Glomerular visceral epithelial cell (primary cell): Measurements from ENCODE around the gene PTPRU.
A peak's percentile ranks its signal among the peaks of the same experiment; 100 is the strongest.

ENCODE experiments used
- DNase-seq: peaks from one replicate; pipeline ENCODE4 v3.0.0-alpha.2; 2016; ENCODE audit errors: extremely low spot score

Gene PTPRU

DNA sequence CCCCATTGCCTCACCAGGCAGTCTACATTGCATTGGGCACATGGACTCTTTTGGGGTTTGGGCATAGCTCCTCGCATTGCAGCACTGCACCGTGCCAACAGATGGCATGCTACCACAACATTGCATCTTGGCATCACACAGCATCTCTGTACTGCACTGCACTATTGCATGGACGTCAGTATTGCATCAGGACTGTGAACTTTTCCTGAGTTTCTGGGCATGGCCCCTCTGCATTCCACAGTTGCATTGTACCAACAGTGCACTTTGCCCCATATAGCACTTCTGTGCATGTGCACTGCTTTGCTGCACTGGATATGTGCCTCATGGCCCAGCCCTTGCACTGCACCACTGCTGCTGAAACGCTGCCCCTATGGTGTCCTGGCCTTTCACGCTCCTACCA lies 9.6 kb downstream of the PTPRU start:
- DNase-seq, result peak; percentile 27

- no peak for DNase-seq
Measured at GRCh38 chr1:29247044-29247443, 10.7 kb downstream of the PTPRU start.

DNA sequence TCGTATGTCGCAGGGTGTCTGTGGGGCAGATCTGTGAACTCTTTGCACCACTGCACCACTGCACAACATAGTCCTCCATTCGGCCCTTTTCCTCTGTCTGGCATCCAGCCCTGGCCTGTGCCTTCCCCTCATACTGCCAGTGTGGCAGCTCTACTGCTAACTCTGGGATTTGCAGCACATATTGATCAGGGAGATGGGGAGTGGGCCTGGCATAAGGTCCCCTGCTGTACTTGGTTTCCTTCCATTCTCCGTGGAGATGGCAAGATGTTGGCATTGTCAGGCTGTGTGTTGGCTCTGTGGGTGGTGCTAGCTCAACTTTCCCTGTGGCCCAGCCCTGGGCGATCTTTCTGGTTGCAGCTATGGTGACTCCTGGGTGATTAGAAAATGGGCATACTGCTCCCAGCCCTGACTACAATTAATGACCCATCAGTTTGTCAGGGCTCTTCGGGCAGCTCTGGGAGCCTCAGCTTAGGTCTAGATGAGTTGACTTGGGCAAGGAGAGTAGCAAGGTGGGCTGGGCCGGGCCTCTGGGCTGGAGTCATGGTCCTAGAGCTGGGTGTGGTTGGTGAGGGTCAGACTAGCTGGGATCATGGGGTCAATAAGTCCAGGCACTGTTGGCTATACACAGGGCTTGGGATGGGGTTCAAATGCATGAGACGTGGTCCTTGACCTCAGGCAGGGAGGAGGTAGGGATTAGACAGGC lies 11.4 kb downstream of the PTPRU start:
- no peak for DNase-seq

- no peak for DNase-seq
Measured at GRCh38 chr1:29248409-29248808, 12.1 kb downstream of the PTPRU start.

GRCh38 chr1:29249170-29249691 lies 12.9 kb downstream of the PTPRU start:
- DNase-seq, result peak; percentile 59

GRCh38 chr1:29249951-29250581 lies 13.7 kb downstream of the PTPRU start:
- DNase-seq, result no peak

GRCh38 chr1:29251164-29252124 lies 15.1 kb downstream of the PTPRU start:
- no peak for DNase-seq

DNA sequence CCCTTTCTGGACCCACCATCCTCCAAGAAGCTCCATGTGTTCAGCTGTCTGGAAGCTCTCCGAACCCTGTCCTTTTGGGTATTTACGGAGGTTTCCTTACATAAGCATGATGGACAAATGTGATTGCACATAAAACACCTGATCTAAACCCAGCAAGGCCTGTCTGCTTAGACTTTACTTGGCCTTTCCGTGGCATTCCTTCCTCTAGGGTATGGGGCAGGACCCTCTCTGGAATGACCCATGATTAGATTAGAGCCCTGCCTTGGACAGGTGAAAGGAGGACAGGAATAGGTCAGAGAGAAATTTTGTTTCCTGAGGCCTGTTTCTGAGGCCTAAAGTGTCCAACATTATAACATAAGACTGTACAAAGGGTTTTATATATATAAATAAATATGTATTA lies 16.9 kb downstream of the PTPRU start:
- no peak for DNase-seq

- DNase-seq, result no peak
Measured at GRCh38 chr1:29254346-29254745, 18.0 kb downstream of the PTPRU start.

DNA sequence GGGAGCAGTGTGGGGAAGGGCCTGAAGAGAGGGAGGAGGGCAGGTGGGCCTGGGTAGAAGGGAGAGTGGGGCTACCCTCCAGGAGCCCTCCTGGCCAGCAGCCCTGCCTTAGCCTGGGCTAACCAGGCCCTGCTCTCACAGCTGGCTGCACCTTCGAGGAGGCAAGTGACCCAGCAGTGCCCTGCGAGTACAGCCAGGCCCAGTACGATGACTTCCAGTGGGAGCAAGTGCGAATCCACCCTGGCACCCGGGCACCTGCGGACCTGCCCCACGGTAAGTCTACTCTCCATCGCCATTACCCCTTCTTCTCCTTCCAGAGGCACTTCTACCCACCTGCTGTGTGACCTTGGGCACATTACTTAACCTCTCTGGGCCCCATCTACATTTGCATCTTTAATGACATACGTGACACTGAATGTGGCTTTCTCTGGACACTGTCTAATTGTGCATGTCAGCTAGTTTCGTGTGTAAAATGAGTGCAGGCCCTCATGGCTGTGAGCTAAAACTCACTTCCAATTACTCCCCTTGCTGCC lies 18.9 kb downstream of the PTPRU start:
- DNase-seq, result no peak

DNA sequence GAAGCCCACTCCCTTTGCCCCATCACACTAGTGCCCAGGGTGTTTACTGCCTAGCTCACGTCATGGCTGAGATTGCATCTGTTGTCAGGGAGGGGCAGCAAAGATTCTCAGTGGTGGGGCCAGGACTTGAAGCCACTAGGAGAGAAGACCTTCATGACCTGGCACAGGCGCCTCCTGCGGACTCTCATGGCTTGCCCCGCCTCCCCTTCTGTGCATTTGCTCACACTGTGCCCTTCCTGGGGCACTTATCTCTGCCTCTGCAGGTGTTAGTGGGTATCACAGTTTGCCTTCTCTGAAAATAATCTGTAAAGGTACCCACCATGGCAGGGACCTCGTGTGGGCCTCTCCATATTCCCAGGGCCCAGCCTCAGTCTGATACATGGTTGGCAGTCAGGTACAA lies 20.1 kb downstream of the PTPRU start:
- DNase-seq, result no peak

DNA sequence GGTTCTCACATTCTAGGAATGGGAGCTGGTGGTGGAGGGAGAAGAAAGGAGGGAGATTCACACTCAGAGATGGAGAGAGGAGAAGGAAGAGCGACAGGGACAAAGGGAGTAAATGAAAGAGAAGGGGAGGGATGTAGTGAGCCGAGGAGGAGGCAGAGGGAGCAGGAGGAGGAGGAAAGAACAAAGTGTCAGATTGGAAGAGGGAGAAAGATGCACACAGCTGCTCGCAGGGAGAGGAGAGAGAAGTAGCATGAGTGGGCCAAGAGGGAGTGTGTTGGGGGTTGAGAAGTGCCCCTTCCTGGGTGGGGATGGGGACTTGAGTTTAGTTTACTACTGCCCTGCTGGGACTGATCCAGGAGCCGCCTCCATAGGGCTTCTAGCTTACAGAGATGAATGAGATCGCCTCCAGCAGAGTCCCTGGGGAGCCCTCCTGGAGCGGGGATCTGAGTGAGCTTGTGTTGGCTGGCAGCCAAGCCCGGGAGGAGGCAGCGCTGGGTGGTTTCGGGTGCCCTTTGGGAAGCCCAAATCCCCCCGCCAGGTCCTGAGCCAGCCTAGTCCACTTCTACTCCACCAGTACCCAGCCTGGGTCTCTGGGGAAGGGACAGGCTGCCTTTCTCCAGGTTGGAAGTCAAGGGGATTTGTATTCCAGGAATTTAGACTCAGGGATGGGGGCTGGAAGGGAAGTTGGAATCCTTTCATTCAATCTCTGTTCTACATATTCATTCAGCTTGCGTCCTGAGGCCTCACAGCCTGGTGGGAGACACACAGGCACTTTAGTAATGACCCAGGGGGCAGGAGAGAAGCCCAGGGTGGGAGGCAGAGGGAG lies 20.9 kb downstream of the PTPRU start:
- peak; percentile 62 for DNase-seq

DNA sequence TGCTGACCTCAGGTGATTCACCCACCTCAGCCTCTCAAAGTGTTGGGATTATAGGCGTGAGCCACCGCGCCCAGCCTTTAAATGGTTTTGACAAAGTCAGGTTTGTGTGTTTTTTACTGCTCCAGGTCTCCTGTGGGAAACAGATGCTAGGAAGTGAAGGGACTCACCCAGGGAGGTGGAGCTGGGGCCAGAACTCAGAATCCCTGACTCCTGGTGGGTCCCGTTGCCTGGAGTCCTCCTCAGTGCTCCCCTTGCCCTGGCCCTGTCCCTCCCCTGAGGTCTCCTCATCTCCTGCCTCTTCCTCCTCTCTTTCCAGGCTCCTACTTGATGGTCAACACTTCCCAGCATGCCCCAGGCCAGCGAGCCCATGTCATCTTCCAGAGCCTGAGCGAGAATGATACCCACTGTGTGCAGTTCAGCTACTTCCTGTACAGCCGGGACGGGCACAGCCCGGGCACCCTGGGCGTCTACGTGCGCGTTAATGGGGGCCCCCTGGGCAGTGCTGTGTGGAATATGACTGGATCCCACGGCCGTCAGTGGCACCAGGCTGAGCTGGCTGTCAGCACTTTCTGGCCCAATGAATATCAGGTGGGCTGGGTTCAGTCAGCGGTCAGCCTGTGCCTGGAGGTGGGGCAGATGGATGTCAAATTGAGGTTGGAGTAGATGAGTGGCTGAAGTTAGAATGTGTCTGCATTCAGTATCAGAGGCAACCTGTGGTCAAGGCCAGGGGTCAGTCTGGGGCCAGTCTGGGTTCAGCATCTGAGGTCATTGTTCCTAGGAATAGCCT lies 22.1 kb downstream of the PTPRU start:
- DNase-seq, result no peak

DNA sequence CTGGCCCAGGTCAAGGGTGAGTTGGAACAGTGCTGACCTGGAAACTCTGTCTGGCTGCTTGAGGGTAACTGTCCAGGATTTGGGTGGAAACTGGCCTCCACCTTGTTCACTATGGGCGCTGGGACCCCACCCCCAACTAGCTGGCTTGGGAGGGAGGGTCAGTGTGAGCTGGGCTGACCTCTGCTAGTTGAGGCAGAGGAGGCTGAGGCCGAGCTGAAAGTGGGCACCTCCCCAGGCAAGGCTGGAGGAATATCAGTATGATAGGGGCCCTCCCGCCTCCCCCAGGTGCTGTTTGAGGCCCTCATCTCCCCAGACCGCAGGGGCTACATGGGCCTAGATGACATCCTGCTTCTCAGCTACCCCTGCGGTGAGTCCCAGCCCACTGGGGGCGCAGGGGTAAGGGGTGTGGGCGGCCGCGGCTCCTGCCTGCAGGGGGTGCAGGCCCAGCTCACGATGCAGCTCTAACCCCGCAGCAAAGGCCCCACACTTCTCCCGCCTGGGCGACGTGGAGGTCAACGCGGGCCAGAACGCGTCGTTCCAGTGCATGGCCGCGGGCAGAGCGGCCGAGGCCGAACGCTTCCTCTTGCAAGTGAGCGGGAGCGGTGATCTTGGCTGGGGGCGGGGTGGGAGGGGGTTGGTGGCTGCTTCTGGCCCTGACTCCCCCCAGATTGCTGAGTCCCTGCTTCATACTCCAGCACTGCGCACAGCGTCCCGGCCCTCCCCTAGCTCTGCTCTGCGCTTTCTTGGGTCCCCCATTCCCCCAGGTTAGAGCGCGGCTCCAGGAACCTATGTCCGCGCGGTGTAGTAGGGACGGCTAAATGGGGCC lies 22.9 kb downstream of the PTPRU start:
- no peak for DNase-seq

DNA sequence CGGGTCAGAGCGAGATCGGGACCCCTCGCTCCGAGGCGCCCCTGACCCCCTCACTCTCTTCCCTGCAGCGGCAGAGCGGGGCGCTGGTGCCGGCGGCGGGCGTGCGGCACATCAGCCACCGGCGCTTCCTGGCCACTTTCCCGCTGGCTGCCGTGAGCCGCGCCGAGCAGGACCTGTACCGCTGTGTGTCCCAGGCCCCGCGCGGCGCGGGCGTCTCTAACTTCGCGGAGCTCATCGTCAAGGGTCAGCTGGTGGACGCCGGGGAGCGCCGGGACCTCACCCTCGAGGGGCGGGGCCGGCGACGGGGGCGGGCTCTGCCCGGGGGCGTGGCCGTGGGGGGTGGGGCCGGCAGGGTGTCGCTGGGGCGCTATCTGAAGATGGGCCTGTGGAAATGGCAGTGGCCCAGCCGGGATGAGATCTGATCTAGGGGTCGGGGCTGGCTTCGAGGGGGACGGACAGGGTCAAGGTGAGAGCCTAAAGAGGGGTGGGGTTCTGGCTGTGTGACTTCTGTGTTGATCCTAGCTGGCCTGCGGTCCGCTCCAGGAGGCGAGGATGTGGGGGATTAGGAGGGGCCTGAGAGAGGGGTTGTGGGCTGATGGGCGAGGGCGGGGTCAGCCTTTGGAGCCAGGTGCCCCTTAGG lies 23.6 kb downstream of the PTPRU start:
- DNase-seq, result peak; percentile 46

GRCh38 chr1:29260531-29260930 lies 24.2 kb downstream of the PTPRU start:
- DNase-seq, result no peak

GRCh38 chr1:29264773-29265389 lies 28.6 kb downstream of the PTPRU start:
- no peak for DNase-seq

DNA sequence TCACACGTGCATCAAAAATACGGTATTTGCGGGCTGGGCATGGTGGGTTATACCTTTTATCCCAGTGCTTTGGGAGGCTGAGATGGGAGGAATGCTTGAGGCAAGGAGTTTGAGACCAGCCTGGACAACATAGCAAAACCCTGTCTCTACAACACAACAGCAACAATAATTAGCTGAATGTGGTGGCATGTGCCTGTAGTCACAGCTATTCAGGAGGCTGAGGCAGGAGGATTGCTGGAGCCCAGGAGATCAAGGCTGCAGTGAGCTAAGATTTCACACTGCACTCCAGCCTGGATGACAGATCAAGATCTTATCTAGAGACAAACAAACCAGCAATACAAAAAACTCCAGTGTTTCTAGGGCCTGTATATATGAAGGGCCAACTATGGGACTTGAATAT lies 30.6 kb downstream of the PTPRU start:
- no peak for DNase-seq
